AG09309 (cell line): Measurements from ENCODE around the gene TP73.

Experiments
- DNase-seq: peaks from one replicate; pipeline ENCODE4 v3.0.0-alpha.2; 2010; ENCODE audit warnings: low read depth
- H3K4me3 ChIP-seq: 2 replicates; pipeline ENCODE4 v1.5.1; 2011; ENCODE audit warnings: mild to moderate bottlenecking, low read depth, low read length, moderate library complexity; ENCODE audit not compliant: control insufficient read depth
- TF ChIP-seq, protein P1 (sequence below): IDR thresholded peaks from 2 replicates; pipeline ENCODE4 v1.5.1; 2011; ENCODE audit warnings: mild to moderate bottlenecking, low read depth, low read length, inconsistent platforms; ENCODE audit not compliant: insufficient read depth, control insufficient read depth; ENCODE audit errors: missing control alignments

Gene TP73

DNA sequence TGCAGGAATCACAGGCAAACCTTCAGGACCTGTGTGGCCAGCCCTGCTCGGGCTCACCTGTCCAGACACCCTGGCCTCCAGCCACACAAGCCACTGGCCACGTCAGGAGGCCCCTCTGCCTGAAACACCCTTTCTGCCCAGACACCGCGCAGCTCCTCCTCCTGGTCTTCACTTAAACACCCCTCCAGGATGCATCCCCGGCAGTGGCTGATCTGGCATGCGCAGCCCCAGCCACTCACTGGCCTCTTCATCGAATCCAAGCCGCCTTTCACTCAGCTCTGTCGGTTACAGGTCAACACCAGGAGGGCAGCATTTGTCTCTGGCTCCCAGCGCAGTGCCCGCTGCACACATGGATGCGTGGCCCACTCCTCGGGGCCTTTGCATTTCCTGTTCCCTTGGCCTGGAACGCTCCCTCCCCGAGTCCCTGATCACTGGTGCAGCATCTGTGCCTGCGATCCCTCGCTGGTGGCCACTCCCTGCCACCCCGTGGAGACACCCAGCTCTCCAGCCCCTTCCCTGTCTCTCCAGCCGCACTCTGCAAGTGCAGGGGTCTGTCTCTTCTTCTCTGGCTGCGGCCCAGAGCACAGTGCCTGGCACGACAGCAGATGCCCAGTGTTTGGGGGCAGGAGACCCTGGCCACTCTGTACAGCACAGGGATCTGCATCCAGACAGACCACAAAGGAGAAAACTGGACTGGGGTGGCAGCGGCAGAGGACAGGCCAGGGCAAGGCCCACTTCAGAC is 18.1 kb upstream of the TP73 start:
- TF ChIP-seq, protein P1, sequence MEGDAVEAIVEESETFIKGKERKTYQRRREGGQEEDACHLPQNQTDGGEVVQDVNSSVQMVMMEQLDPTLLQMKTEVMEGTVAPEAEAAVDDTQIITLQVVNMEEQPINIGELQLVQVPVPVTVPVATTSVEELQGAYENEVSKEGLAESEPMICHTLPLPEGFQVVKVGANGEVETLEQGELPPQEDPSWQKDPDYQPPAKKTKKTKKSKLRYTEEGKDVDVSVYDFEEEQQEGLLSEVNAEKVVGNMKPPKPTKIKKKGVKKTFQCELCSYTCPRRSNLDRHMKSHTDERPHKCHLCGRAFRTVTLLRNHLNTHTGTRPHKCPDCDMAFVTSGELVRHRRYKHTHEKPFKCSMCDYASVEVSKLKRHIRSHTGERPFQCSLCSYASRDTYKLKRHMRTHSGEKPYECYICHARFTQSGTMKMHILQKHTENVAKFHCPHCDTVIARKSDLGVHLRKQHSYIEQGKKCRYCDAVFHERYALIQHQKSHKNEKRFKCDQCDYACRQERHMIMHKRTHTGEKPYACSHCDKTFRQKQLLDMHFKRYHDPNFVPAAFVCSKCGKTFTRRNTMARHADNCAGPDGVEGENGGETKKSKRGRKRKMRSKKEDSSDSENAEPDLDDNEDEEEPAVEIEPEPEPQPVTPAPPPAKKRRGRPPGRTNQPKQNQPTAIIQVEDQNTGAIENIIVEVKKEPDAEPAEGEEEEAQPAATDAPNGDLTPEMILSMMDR, result no peak
- H3K4me3 ChIP-seq, result no peak overlapping the region
- no peak for DNase-seq

DNA sequence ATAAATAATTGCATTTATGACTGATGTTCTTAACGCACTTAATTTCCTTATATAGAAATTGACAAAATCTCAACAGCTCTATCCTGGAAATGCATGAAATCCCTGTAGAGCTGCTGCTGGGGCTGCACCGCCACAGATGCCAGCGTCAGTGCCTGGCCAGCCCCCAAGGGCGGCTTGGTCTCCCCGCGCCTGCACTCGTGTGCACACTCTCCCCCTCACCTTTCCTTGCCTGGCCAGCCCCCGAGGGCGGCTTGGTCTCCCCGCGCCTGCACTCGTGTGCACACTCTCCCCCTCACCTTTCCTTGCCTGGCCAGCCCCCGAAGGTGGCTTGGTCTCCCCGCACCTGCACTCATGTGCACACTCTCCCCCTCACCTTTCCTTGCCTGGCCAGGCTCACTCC is 16.2 kb upstream of the TP73 start:
- DNase-seq, result no peak
- H3K4me3 ChIP-seq, result no peak overlapping the region
- TF ChIP-seq, protein P1, result no peak

DNA sequence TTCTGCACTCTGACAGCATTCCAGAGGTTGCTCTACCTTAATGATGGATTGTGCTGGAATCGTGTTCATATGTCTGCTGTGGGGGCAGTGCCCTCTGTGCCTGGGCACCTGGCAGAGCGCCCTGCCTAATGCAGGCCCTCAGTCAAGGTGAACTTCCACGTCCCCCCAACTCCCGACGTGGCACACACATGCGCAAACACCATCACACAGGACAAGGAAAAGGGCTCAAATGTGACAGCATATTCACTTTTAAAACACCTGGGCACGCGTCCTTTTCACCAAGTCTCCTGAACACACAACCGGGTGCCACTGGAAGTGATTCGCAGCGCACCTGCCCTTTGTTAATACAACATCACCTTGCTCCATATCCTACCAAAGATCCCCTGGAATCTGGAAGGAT is 15.8 kb upstream of the TP73 start:
- H3K4me3 ChIP-seq, result no peak overlapping the region
- TF ChIP-seq, protein P1, result no peak
- DNase-seq, result no peak

DNA sequence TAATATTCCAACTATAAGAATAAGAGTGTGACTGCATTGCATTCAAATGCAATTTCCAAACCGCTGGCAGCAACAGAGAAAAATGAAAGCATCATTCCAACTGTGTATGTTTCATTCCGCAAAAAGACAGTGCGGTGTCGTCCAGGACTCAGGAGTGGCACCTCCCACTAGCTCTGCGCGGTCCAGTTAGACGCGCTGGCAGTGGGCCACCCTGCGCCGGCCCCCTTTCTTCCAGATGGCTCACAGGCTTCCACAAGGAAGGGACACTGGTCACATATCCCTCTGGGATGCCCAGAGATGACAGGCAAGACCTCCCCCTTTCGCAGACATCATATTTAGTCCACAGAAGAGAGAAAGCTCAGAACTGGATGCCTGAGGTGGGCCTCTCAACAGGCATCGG is 14.3 kb upstream of the TP73 start:
- H3K4me3 ChIP-seq, result no peak overlapping the region
- TF ChIP-seq, protein P1, result no peak
- no peak for DNase-seq

GRCh38 chr1:3638676-3639075 is 13.6 kb upstream of the TP73 start:
- DNase-seq, result no peak
- H3K4me3 ChIP-seq, result no peak overlapping the region
- TF ChIP-seq, protein P1, result no peak

GRCh38 chr1:3639397-3639911 is 12.9 kb upstream of the TP73 start:
- DNase-seq, result no peak
- no peak overlapping the region for H3K4me3 ChIP-seq
- TF ChIP-seq, protein P1, result no peak
